HT-29 (cell line): ENCODE measurements around the gene RAD21L1. TPM values are rescaled to one million over a fixed set of nuclear protein-coding genes. Genes with fewer than 3 reads are reported as not detected.

Source experiments
- DNase-seq: peaks from one replicate; pipeline ENCODE4 v3.0.0-alpha.2; 2015; ENCODE audit warnings: low spot score
- total RNA-seq: library from RNA; depleted of rRNA; stranded (reverse); fragments of >200 nt; shearing (Covaris generic); gene quantifications from 2 replicates; pipeline ENCODE4 v1.2.3, GENCODE V29; 2014; rRNA removed

Gene RAD21L1
- not detected in 2 replicates for total RNA-seq

DNA sequence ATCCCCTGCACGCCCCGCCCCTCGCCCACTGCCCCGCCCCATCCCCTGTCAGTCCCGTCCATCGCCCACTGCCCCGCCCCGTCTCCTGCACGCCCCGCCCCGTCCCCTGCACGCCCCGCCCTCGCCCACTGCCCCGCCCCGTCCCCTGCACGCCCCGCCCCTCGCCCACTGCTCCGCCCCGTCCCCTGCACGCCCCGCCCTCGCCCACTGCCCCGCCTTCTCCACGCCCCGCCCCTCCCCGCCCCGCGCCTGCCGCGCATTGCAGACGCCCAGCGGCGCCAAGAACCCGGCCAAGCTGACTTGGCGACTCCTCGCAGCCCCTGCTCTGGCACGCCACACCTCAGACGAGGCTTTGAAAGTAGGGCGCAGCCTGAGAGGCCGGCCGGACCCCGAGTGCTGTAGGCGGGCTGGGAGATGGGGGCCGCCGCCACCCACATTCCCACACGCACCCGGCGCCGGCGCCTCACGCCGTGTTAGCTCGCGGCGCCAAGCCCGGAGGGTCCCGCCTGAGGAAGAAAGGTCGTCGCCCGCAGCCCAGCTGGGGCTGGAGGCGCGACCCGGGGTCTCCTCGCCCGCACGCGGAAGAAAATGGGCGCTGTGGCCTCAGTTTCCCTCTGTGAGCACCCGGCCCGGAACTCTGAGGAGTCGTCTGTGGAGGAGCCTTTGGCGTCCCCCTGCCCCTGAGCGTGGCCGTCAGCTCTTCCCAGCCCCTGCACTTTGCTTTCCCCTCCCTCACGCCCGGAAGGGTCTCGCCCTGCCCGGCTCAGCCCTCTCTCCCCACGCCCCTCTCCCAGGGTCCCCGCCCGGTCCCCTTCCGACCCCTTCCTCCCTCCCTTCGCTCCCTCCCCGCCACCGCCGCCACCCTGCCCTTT is at the start of gene RAD21L1:
RAD21L1 (plus strand) TSS at position 262 of the 872 bp plus-strand sequence. CDS start 2,410 bp downstream, outside the sequence.
- DNase-seq, result peak; percentile 56

DNA sequence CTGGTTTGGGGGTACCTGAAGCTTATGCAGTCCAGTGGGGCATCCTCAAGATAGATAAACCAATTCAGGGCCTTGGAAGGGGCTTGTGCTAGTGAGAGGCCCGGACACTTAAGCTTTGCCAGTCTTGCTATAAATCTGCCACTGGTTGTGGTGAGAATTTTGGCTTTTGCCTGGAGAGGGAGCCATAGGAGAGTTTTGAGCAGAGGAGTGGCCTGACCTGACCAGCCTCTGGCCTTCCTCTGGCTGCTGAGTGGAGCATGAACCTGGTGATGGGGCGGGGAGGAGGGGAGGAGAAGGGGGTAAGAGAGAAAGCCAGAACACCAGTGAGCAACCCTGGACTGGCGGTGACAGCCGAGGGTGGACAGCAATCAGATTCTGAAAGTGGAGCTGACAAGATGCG is 48.2 kb upstream of the RAD21L1 start:
- peak; percentile 41 for DNase-seq

DNA sequence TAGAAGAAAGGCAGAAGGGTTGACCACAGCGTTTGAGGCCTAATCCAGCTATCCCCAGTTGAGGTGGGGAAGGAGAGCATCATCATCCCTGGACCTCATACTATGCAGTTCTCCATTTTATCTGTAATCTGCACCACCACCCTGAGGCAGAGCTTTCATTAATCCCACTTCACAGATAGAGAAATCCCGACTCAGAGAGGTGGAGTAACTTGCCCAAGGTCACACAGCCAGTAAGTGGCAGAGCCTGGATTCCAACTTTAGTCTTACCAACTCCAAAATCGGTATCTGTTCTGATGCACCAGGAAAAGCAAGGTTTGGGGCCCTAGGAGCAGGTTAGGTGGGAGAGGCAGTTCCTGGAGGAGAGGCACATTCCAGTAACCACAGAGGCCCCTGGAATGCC is 47.7 kb upstream of the RAD21L1 start:
- DNase-seq, result no peak

DNA sequence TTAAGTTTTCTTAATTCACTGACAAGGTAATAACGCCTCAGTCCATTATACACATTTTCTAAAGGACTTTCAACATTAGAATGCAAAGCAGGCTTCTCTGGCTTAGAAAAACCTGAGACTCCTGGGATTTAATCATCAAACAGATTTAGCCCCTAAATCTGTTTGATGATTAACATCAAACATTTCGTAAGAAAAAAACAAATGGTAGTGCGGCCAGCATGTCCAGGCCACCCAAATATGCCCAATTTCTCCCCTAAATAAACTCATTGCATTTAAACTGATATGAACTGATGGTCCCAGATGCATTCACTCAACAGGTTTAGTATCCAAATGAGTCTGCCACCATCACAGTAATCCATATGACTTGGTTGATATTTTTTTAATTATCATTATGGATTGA is 47.2 kb upstream of the RAD21L1 start:
- no peak for DNase-seq

DNA sequence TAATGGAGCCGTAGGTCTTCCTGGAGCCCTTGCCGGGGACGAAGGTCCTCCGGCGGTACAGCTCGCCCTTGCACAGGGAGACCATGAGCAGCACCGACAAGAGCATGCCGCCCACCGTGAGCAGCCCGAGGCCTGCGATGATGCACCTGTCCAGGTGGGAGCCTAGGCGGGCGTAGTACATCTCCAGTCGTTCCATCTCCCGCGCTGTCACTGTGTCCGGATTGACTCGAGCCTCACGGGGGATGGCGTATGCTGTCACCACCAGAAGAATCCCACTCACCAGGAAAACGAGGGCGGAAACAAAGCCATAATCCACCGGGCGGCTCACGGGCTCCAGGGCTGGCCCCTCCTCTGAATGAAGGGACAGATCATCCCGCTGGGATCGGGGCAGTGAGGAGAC is 44.9 kb upstream of the RAD21L1 start:
- no peak for DNase-seq

DNA sequence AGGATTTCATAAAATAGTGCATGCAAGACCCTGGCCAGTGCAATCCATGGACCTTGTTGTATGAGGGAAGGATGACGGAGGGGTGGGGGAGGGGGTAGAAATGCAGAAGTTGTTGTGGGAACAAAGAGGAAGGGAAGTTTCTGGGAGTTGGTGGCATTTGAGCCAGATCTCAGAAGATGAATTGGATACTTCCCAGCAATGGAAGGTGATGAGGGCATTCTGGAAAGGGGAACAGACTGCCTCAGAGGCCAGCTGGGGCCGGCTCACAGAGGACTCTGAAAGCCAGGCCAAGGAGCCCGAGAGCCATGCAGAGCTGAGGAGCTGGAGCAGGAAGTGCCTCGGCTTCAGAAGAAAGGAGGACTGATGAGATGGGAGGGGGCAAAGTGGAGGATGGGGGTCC is 43.7 kb upstream of the RAD21L1 start:
- DNase-seq, result no peak

DNA sequence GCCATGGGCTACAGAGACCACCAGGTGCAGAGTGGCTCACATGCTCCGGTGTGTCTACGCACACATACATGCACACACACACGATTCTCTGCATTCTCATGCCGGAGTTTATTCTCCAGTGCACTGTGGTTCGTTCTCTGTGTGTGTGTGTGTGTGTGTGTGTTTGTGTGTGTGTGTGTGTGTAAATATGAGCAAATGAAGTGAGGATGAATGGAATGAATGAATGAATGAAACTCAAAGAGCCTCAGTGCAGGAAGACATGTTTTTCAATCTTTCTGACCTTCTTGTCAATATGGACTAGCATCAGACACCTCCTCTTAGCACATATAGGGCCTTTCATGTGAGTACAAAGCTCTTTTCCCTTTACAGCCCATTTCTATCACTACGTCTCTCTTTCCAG is 42.7 kb upstream of the RAD21L1 start:
- DNase-seq, result no peak

DNA sequence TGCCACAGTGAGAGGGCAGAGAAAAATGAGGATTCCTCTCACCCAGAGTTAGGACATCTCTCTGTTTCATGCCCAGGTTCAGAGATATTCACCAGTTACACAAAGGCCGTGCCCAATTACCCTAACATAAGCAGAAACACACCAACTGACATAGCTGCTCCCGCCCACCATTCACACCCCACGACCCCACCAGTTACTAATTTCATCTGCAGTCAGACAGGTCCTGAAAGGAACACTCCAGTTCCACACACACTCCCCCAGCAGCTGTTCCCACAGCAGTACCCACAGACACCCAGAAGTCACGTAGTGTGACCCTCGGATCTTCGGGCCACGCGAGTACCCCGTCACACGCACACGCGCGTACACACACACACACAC is 41.6 kb upstream of the RAD21L1 start:
- no peak for DNase-seq

DNA sequence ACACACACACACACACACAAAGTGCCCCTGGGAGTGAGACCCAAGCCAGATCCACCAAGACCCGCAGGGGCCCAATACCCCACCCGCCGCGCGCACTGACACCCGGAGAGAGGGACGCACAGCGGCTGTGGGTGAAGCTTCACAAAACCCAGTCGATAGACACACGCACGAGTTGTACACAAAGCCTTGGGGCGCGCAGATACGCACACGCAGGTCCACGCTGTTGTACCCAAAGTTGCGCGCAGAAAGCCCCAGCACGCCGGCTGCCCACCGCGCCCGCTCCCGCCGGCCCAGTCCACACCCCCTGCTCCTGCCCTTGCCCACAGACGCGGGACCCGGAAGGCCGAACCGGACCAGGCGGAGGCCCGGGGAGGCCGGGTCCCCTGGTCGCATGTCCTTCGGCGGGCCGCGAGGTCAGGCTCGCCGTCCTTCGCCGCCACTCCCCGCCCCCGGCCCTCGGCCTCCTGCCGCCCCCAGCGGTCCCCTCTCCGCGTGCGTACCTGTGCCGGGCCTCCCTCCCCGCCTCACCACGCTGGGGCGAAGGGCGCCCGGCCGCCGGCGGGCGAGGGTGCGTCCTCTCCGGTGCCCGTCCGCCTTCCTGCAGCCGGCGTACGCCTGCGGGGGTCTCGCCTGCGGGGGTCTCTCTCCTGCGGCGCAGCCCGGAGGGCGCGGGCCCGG is 41.1 kb upstream of the RAD21L1 start, which contains the start of gene TMEM74B:
TMEM74B (minus strand) TSS at position 344 of the 678 bp plus-strand sequence. CDS start 1,180 bp downstream, outside the sequence.
- peak; percentile 4 for DNase-seq

DNA sequence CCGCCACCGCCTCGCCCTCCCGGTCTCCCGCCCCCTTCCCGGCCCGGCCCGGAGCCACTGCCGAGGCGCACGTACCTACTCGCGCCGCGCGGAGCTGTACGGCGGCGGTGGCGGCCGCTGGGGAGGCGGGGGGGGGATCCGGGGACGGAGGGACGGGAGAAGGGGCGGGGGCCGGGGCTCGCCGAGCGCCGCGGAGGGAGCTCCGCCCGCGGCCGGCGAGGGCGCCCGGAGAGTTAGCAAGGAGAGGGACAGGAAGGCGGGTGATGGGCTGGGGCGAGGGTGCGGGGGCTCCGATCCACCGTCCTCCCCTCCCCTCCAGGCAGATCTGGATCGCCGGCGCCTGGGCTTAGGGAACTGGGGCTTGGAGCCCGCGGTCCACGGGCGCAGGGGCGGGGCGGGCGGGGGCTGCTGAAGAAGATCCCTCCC is 40.5 kb upstream of the RAD21L1 start:
- DNase-seq, result peak; percentile 7

DNA sequence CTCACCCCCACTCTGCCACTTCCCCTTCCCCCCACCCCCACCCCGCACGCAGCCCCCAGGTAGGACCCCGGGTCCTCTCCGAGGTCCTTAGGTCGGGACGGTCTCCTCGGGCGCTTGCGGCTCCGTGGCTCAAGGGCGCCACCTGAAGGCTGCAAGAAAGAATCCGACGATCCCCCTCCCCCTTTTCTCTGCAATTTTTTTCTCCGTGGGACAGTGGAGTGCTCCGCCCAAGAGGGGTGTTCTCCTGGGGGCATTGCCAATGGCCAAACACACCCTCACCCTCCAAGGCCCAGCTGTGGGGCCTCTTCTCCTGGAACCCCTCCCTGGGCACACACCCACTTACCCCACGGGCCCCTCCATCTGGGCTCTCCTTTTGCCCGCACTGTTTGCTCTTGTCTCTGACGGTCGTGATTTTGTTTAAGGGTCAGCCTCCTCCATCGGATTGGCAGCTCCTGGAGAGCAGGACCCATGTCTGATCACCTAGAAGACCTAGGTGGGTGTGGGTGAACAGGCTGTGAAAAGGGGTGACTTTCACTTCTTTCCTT is 40.0 kb upstream of the RAD21L1 start:
- DNase-seq, result peak; percentile 49

DNA sequence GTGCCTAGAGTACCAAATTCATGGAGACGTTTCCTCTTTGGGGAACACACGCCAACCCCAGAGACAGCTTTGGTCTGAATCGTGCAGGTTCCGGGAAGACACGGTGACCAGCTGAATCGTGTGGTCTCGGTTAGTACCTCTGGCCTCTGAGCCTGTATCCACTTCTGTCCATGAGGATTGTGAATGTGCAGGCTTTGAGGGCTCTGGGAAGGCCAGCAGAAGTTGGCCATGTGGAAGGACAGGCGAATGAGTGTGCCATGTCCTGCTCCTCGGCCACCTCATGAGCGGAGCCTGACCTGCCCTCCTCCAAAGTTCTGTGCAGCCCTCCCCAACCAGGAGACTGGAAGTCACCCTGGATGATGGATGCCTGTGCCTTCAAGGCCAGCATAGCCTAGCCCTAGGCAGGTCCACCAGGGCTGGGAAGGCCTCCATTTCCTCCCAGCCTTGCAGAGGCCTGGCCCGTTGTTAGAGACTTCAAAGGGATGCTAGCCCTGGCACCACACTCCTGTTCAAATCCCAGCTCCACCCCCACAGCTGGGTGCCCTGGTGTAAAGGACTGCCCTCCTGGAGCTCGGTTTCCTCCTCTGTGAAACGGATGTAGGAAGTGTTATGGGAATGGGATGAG is 39.4 kb upstream of the RAD21L1 start:
- DNase-seq, result peak; percentile 26

DNA sequence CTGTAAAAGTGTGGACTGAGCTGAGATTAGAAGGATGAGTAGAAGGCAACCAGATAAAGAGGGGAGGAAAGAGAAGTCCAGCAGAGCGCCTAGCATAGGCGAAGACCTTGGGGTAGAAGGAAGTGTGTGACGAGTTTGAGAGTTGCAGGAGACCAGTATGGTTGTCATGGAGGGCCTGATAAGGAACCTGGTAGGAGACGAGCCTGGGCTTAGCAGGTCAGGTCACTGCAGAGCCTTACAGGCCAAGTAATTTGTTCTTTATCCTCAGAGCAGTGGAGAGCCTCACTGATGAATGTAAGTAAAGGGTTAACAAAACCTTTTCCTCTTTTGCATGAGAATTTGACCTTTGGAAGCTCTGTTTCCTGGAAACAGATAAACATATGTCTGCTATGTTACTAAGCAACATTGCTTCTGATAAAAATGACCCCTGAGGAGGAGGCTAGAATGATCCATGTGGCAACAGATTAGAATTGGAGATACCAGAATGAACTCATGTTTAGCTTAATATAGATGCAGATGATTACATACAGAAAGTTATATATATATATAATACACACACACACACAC is 38.2 kb upstream of the RAD21L1 start:
- peak; percentile 74 for DNase-seq

DNA sequence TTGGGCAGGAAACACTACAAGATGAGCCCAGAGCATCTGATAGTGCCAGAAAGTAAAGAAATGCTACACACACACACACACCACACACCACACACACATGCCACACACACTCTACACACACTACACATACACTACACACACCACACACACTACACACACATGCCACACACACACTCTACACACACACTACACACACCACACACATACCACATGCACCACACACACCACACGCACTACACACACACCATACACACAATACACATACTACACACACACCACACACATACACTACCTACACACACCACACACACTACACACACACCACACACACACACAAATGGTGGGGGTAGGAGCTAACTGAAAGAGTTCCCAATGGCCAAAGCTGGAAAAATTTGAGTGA is 37.5 kb upstream of the RAD21L1 start:
- no peak for DNase-seq

DNA sequence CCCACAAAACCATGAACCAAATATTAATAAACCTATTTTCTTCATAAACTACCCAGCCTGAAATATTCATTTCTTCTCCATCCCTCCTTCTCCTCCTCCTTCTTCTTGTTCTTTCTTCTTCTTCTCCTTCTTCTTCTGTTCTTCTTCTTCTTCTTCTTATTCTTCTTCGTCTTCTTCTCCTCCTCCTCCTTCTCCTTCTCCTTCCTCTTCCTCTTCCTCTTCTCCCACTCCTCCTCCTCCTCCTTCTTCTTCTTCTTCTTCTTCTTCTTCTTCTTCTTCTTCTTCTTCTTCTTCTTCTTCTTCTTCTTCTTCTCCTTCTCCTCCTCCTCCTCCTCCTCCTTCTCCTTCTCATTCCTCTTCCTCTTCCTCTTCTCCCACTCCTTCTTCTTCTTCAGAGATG is 36.0 kb upstream of the RAD21L1 start:
- DNase-seq, result no peak

DNA sequence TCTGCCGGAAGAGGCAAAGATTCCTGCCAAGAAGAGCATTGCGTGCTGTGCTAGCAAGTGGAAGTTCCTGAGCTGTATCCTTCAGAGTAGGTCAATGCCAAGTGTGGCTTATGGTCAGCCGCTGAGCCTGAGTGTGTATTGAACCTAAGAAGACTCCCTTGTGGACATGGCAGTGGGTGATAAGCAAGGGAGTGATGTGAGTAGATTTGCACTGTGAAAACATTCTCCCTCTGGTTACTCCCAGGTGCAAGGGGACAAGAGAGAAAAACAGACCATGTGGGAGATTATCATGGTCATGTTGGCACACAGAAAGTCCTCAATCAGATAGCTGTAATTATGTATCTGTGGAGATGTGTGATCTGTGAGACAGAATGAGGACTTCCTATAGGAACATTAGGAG is 35.0 kb upstream of the RAD21L1 start:
- DNase-seq, result no peak

DNA sequence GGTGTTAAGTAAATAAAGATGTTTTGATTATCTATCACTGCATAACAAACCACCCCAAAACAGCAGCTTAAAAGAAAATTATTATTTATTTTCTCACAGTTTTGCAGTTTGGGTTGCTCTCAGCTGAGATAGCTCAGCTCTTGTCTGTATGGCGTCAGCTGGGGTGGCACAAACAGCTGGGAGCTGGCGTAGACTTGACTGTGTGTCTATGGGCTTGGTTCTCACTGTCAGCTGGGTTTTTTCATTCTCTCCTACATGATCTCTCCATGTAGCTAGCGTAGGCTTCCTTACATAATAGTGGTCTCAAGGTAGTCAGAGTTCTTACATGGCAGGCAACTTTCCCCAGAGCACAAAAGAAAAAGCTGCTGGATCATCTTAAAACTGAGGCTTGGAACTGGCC is 34.5 kb upstream of the RAD21L1 start:
- no peak for DNase-seq

DNA sequence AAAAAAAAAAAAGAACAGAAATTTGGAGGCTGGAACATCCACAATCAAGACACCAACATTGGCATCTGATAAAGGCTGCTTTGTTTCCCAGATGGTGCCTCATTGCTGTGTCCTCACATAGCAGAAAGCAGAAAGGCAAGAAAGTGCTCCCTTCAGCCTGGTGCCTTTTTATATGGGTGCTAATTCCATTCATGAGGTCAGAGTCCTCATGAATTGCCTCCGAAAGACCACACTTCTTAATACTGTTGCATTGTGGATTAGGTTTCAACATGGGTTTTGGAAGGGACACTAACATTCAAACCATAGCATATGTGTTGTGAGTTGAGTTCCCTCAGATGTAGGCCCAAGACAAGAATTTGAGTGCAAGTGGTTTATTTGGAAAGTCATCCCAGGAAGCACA is 30.6 kb upstream of the RAD21L1 start:
- no peak for DNase-seq

DNA sequence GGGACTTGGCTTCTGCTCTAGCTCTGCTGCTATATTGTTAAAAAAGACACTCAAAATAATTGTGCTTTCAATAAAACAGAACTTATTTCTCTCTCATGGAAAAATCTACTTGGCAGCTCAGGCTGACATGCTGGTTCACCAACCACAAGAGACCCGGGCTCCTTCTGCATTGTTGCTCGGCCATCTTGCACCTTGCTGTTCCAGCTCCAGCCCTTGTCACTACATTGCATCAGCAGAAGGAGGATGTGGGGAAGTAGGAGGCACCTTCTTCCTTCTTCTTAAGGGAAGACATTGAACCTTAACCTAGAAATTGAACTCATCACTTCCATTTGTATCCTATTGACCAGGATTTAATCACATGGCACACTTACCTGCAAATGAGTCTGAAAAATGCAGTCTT is 29.2 kb upstream of the RAD21L1 start:
- DNase-seq, result no peak

DNA sequence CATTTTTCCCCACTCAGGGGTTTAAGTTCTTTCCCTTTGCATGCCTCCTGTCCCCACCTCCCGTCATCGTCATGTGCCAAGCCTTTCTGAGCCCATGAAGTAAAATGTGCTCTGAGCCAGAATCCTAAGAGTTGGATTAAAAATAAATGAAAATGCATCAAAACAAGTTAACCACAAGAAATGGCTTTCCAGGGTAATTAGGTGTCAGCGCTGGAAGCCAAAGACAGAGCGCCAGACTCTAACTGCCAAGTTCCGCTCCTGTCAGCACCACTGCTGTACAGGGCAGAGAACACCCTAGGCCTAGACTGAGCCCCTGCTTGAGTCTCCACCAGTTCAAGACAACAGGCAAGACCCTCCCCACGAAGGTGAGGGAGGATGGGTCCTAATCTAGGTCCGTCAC is 28.0 kb upstream of the RAD21L1 start:
- DNase-seq, result no peak

DNA sequence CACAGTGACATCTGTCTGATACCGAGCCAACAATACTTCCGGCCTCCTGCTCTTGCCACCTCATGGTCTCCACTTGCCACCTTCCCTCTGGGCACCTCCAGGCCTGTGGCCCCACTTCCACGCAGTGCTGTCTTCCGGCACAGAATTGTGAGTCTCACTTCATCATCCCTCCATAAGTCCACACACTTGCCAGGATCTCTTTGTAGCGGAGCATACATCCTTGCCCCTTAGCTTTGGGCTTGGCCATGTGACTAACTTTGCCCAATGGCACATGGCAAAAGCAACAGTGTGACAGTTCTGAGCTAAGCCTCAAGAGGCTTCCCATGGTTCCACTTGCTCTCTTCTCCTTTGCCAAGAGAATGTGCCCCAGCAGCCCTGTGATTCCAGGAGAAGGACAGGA is 27.1 kb upstream of the RAD21L1 start:
- no peak for DNase-seq
